ENCODE measurements around the gene CAPN1.

GRCh38 chr11:65209711-65210360, 28.1 kb downstream of the CAPN1 start:
- TF ChIP-seq CTCF (IDR thresholded peaks at IDR 0.05; ENCODE audit: low read depth, low read length): no peak
- TF ChIP-seq, protein P1, sequence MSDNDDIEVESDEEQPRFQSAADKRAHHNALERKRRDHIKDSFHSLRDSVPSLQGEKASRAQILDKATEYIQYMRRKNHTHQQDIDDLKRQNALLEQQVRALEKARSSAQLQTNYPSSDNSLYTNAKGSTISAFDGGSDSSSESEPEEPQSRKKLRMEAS (IDR thresholded peaks at IDR 0.05; ENCODE audit: low read depth, low read length): no peak
